Rectal smooth muscle tissue (tissue), 1 donor: ENCODE results near the gene CP.
"Not testable (repeated sequence)": the region's sequence is repeated elsewhere in the genome, so short reads cannot be mapped to it uniquely, and the experiment has no call there.

Experiments
- H3K27ac ChIP-seq: one replicate; pipeline ENCODE4 v1.7.0; 2013; ENCODE audit warnings: low read depth, low read length, inconsistent platforms
- H3K27me3 ChIP-seq: one replicate; pipeline ENCODE4 v1.7.0; 2013; ENCODE audit warnings: low read length; ENCODE audit not compliant: control insufficient read depth, insufficient read depth
- H3K36me3 ChIP-seq: one replicate; pipeline ENCODE4 v1.7.0; 2013; ENCODE audit warnings: low read length; ENCODE audit not compliant: control insufficient read depth, insufficient read depth
- H3K4me1 ChIP-seq: one replicate; pipeline ENCODE4 v1.7.0; 2013; ENCODE audit warnings: low read length; ENCODE audit not compliant: control insufficient read depth, insufficient read depth
- H3K4me3 ChIP-seq: one replicate; pipeline ENCODE4 v1.7.0; 2013; ENCODE audit warnings: low read length
- H3K9ac ChIP-seq: one replicate; pipeline ENCODE4 v1.7.0; 2013; ENCODE audit warnings: low read length

CP gene

DNA sequence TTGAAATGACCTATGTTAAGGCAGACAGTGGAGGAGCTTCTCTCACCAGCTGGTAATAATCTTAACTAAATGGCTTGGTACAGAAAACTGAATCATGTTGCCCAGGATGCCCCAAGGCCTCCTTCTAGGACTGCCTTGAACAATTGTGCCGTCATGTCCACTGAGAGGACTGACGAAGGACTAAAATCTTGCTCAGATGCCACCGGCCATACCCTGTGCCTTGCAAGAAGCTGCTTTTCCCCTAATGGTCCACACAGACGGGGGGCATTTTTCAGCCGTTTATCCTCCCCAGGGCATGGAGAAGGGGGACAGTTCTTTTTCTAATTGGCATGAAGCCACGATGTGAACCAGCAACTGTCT is 1.8 kb upstream of the CP start:
- Histone ChIP-seq H3K9ac (no peak overlapping the region), H3K4me3 (no peak overlapping the region), H3K27ac (no peak overlapping the region), H3K36me3 (no peaks in the 10 kb centered on the region), H3K27me3 (no peaks in the 10 kb centered on the region), H3K4me1 (no peaks in the 10 kb centered on the region)

- H3K4me1 ChIP-seq, H3K27ac ChIP-seq, H3K36me3 ChIP-seq, H3K9ac ChIP-seq, H3K27me3 ChIP-seq, H3K4me3 ChIP-seq: not testable (repeated sequence)
Observed at GRCh38 chr3:149219380-149220121, 2.1 kb downstream of the CP start.

DNA sequence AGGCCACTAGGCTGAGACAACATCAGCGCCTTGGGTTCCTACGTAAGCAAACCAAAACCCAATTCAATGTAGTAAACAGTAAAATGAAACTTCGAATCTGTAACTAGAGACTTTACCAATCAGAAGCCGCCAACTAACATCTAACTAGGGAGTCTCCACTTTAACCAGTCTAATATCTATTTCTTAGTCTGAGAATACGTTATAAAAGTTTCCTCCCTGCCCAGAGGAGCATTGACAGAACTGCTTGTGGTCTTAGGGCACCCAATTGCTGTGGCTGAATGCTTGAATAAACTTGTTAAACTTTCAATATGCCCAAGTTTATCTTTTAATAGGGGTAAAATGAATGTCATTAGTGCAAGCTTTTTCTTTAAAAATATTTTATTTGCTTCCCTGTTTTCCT is 4.3 kb downstream of the CP start:
- no peak overlapping the region for H3K27ac ChIP-seq
- H3K36me3 ChIP-seq: no peaks in the 10 kb centered on the region
- no peaks in the 10 kb centered on the region for H3K27me3 ChIP-seq
- H3K4me1 ChIP-seq: no peaks in the 10 kb centered on the region
- no peak overlapping the region for H3K9ac ChIP-seq
- no peak overlapping the region for H3K4me3 ChIP-seq

GRCh38 chr3:149216193-149216869 is 5.3 kb downstream of the CP start:
- no peak overlapping the region for H3K27ac ChIP-seq
- no peaks in the 10 kb centered on the region for H3K36me3 ChIP-seq
- no peaks in the 10 kb centered on the region for H3K4me1 ChIP-seq
- no peak overlapping the region for H3K4me3 ChIP-seq
- H3K27me3 ChIP-seq: no peaks in the 10 kb centered on the region
- H3K9ac ChIP-seq: no peak overlapping the region

DNA sequence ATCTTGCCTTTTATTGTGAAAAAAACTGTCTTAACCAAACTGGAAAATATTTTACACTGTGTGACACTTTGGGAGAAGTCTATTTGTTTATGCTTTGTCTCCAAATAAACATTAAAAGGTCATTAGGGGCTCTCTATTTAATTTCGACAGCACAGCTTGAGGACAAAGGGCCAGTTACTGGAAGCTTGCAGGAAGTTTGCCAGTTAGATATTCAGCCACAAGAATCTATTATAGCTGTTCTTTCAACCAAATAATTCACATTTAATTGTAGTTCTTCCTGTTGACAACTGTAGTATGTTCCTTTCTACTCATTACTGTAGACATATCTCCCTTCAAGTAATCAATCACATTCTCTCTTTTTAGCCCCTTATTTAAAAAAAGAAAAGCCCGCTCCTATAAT is 6.1 kb downstream of the CP start:
- Histone ChIP-seq H3K4me1 (no peaks in the 10 kb centered on the region), H3K36me3 (no peaks in the 10 kb centered on the region), H3K4me3 (no peak overlapping the region), H3K27me3 (no peaks in the 10 kb centered on the region), H3K9ac (no peak overlapping the region), H3K27ac (no peak overlapping the region)

- Histone ChIP-seq H3K9ac (no peak overlapping the region), H3K4me1 (no peaks in the 10 kb centered on the region), H3K27ac (no peak overlapping the region), H3K27me3 (no peaks in the 10 kb centered on the region), H3K4me3 (no peak overlapping the region), H3K36me3 (no peaks in the 10 kb centered on the region)
Observed at GRCh38 chr3:149214702-149215101, 6.9 kb downstream of the CP start.

GRCh38 chr3:149212386-149212785 is 9.2 kb downstream of the CP start:
- H3K36me3 ChIP-seq: no peaks in the 10 kb centered on the region
- H3K27ac ChIP-seq: no peak overlapping the region
- H3K4me1 ChIP-seq: no peaks in the 10 kb centered on the region
- H3K9ac ChIP-seq: no peak overlapping the region
- H3K4me3 ChIP-seq: no peak overlapping the region
- no peaks in the 10 kb centered on the region for H3K27me3 ChIP-seq

- no peak overlapping the region for H3K9ac ChIP-seq
- no peaks in the 10 kb centered on the region for H3K36me3 ChIP-seq
- H3K27me3 ChIP-seq: no peaks in the 10 kb centered on the region
Observed at GRCh38 chr3:149209431-149209830, 12.2 kb downstream of the CP start.

DNA sequence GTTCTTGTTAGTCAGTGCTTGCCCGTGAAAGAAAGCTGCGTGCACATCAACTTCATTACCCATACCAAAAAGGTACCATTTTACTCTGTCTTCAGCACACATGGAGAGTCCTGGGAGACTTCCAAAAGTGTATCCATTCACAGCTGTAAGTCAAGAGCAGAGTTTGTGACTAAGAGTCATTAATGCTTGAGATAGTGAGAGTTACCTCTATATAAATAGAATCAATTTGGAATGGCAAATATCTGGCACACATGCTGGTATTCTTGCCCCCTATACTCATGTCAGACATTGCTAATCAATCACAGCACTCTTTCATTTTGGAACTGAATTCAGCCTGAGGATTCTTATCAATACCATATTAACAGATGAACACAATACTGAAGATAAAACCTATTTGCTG is 14.2 kb downstream of the CP start:
- Histone ChIP-seq H3K4me1 (no peaks in the 10 kb centered on the region), H3K27ac (no peak overlapping the region)

More at GRCh38 chr3:149209431-149209830, 12.2 kb downstream of the CP start:
- H3K4me3 ChIP-seq: no peak overlapping the region
- H3K4me1 ChIP-seq: no peaks in the 10 kb centered on the region
- H3K27ac ChIP-seq: no peak overlapping the region

GRCh38 chr3:149204390-149204991 is 17.1 kb downstream of the CP start:
- Histone ChIP-seq H3K27me3 (no peaks in the 10 kb centered on the region), H3K36me3 (no peaks in the 10 kb centered on the region), H3K9ac (no peak overlapping the region), H3K4me1 (no peaks in the 10 kb centered on the region), H3K4me3 (no peak overlapping the region), H3K27ac (no peak overlapping the region)

More for the DNA sequence above, 14.2 kb downstream of the CP start:
- Histone ChIP-seq H3K9ac (no peak overlapping the region), H3K27me3 (no peaks in the 10 kb centered on the region), H3K36me3 (no peaks in the 10 kb centered on the region), H3K4me3 (no peak overlapping the region)

GRCh38 chr3:149203758-149204157 is 17.9 kb downstream of the CP start:
- Histone ChIP-seq H3K36me3 (no peaks in the 10 kb centered on the region), H3K27ac (no peak overlapping the region), H3K27me3 (no peaks in the 10 kb centered on the region), H3K4me1 (no peaks in the 10 kb centered on the region), H3K9ac (no peak overlapping the region), H3K4me3 (no peak overlapping the region)

DNA sequence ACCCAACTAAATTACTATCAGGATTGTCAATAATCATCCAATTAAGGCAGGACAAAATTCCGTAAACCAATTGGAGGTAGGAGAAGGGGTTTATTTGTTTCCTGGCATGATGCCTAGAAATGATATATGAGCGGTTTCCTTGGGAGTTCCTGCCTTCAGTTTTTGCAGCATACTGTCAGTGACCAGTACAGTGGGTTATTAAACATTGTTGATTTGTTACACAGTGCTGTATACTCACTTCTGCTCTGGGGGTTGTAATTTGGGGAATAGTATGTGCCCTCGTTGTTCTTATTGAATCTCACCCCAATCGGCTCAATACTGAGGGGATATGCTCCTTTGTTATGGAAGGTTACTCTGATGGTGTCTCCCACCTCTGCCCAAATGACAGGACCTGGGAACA is 22.2 kb downstream of the CP start:
- no peaks in the 10 kb centered on the region for H3K27me3 ChIP-seq
- no peaks in the 10 kb centered on the region for H3K4me1 ChIP-seq
- H3K9ac ChIP-seq: no peak overlapping the region
- H3K27ac ChIP-seq: no peak overlapping the region
- H3K36me3 ChIP-seq: no peaks in the 10 kb centered on the region
- H3K4me3 ChIP-seq: no peak overlapping the region

GRCh38 chr3:149198611-149199010 is 23.0 kb downstream of the CP start:
- H3K27ac ChIP-seq: no peak overlapping the region
- H3K36me3 ChIP-seq: no peaks in the 10 kb centered on the region
- H3K27me3 ChIP-seq: no peaks in the 10 kb centered on the region

More at GRCh38 chr3:149198611-149199010, 23.0 kb downstream of the CP start:
- no peaks in the 10 kb centered on the region for H3K4me1 ChIP-seq
- no peak overlapping the region for H3K4me3 ChIP-seq
- no peak overlapping the region for H3K9ac ChIP-seq
